ENCODE data around the gene UCHL5. TPM values are rescaled to one million over a fixed set of nuclear protein-coding genes. Genes with fewer than 3 reads are reported as not detected.
"Not testable (repeated sequence)": the region's sequence is repeated elsewhere in the genome, so short reads cannot be mapped to it uniquely, and the experiment has no call there.

UCHL5 gene
- total RNA-seq, 4 donors from 2014 or later = 23.7 to 63.2 (median 35.4) TPM

DNA sequence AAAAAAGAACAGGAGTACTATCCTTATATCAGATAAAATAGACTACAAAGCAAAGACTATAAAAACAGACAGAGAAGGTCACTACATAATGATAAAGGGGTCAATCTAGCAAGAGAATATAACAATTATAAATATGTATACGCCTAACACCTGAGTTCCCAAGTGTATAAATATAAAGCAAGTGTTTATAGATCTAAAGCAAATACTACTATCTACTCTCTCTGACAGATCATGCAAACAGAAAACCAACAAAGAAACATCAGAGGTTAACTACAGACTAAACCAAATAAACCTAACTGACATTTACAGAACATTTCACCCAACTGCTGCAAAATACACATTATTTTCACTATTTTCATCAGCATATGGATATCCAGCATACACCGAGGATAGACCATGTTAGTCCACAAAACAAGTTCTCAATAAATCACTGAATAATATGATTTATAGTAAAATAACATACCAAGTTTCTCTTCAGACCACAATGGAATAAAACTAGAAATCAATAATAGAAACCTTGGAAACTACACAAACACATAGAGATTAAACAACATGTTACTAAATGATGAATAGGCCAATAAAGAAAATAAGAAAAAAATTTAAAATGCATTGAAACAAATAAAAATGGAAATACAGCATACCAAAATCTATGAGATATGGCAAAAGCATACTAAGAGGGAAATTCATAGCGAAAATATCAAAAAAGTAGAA lies 22.7 kb downstream of the UCHL5 start:
- 97% methylated on average over 3 of the region's 3 CpGs for WGBS
- H3K4me1 ChIP-seq = no peaks in the 10 kb centered on the region
- TF ChIP-seq, protein P1, sequence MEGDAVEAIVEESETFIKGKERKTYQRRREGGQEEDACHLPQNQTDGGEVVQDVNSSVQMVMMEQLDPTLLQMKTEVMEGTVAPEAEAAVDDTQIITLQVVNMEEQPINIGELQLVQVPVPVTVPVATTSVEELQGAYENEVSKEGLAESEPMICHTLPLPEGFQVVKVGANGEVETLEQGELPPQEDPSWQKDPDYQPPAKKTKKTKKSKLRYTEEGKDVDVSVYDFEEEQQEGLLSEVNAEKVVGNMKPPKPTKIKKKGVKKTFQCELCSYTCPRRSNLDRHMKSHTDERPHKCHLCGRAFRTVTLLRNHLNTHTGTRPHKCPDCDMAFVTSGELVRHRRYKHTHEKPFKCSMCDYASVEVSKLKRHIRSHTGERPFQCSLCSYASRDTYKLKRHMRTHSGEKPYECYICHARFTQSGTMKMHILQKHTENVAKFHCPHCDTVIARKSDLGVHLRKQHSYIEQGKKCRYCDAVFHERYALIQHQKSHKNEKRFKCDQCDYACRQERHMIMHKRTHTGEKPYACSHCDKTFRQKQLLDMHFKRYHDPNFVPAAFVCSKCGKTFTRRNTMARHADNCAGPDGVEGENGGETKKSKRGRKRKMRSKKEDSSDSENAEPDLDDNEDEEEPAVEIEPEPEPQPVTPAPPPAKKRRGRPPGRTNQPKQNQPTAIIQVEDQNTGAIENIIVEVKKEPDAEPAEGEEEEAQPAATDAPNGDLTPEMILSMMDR (IDR thresholded peaks at IDR 0.05) = no peak
- no peak for TF ChIP-seq POLR2A (IDR thresholded peaks at IDR 0.05)
- no peak for TF ChIP-seq POLR2AphosphoS5 (IDR thresholded peaks at IDR 0.05)
- no peak for TF ChIP-seq EP300 (IDR thresholded peaks at IDR 0.05)
- H3K27ac ChIP-seq = no peak overlapping the region
- H3K27me3 ChIP-seq = no peaks in the 10 kb centered on the region
- DNase-seq (ENCODE audit: low spot score in 2 of 2) = no peak
- H3K9me3 ChIP-seq = no peaks in the 10 kb centered on the region
- H3K4me3 ChIP-seq = no peak overlapping the region
- H3K36me3 ChIP-seq = peaks cover 4% of the 10 kb centered on the region

DNA sequence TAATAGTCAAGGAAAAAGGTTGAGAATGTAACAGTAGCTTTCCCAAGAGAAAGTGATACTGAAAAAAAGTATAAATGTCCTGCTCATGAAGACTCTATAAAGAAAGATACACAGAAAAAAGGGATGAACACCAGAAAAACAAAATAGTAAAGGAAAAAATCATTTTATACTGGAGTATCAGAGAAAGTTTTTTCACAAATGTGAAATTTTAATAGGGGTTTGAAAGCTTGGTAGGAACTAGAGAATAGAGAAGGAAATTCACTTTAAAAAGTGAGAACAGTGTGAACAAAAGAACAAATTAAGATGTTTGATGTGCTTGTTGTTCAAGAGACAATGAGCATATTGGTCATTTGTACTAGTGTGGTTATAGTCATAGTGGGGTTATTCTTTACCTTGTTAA lies 25.6 kb downstream of the UCHL5 start:
- Histone ChIP-seq H3K4me3 (no peak overlapping the region), H3K36me3 (peaks cover 4% of the 10 kb centered on the region), H3K4me1 (no peaks in the 10 kb centered on the region), H3K9me3 (no peaks in the 10 kb centered on the region), H3K27ac (no peak overlapping the region), H3K27me3 (no peaks in the 10 kb centered on the region)
- TF ChIP-seq, protein P1 (IDR thresholded peaks at IDR 0.05) = no peak
- TF ChIP-seq POLR2AphosphoS5 (IDR thresholded peaks at IDR 0.05) = no peak
- TF ChIP-seq POLR2A (IDR thresholded peaks at IDR 0.05) = no peak
- no peak for TF ChIP-seq EP300 (IDR thresholded peaks at IDR 0.05)
- no peak for DNase-seq (ENCODE audit: low spot score in 2 of 2)

DNA sequence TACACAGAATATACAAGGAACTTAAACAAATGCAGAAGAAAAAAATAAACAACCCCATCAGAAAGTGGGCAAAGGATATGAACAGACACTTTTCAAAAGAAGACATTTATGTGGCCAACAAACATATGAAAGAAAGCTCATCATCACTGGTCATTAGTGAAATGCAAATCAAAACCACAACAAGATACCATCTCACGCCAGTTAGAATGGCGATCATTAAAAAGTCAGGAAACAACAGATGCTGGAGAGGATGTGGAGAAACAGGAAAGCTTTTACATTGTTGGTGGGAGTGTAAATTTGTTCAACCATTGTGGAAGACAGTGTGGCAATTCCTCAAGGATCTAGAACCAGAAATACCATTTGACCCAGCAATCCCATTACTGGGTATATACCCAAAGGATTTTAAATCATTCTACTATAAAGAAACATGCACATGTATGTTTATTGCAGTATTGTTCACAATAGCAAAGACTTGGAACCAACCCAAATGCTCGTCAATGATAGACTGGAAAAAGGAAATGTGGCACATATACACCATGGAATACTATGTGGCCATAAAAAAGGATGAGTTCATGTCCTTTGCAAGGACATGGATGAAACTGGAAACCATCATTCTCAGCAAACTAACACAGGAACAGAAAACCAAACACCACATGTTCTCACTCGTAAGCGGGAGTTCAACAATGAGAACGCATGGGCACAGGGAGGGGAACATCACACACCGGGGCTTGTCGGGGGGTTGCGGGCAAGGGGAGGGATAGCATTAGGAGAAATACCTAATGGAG lies 26.3 kb downstream of the UCHL5 start:
- not testable (repeated sequence) for H3K9me3 ChIP-seq; DNase-seq (ENCODE audit: low spot score in 2 of 2); H3K4me1 ChIP-seq; H3K4me3 ChIP-seq; H3K36me3 ChIP-seq; H3K27me3 ChIP-seq; H3K27ac ChIP-seq
- 96% methylated on average over 9 of the region's 9 CpGs for WGBS

DNA sequence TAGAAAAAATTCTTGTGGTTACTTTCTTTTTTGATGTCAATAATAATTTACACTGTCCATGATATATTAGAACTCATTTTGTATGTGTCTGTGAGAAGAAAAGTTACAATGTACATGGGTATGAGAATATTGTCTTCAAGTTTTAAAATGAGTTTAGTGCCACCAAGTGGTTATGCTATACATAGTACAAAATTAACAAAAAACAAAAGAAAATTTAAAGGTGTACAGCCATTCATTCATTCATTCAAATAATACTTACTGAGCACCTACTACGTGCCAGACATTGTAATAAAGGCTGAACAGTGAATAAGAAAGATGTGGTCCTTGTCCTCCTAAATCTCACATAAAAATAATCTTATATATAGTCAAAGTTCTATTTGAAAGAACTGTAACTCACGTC lies 27.7 kb downstream of the UCHL5 start:
- DNase-seq (ENCODE audit: low spot score in 2 of 2) = no peak
- Histone ChIP-seq H3K36me3 (peaks cover 14% of the 10 kb centered on the region), H3K4me3 (no peak overlapping the region), H3K27me3 (no peaks in the 10 kb centered on the region), H3K27ac (no peak overlapping the region), H3K9me3 (no peaks in the 10 kb centered on the region), H3K4me1 (no peaks in the 10 kb centered on the region)
- 89% methylated on average over 2 of the region's 2 CpGs for WGBS
- TF ChIP-seq EP300 (IDR thresholded peaks at IDR 0.05) (no peak), POLR2A (IDR thresholded peaks at IDR 0.05) (no peak), POLR2AphosphoS5 (IDR thresholded peaks at IDR 0.05) (no peak)
- TF ChIP-seq, protein P1 (IDR thresholded peaks at IDR 0.05) = no peak

DNA sequence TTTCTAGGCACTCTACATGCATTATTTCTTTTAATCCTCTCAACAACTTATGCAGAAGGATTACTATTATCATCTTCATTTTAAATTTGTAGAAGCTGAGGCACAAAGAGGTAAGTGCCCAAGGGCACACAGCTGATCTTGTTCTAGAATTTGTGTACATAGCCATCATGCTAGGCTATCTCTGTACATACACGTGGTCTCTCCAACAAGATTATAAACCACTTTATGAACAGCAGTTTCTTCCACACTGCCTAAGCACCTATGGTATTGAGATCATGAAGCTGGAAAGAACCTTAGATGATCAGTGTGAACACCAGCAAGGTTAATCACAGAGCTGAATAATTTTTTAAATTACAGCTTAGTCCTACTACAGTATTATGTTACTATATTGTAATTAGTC lies 28.9 kb downstream of the UCHL5 start:
- WGBS = 55% methylated on average over 1 of the region's 1 CpG
- DNase-seq (ENCODE audit: low spot score in 2 of 2) = no peak

More for the DNA sequence above, 28.9 kb downstream of the UCHL5 start:
- Histone ChIP-seq H3K4me1 (no peaks in the 10 kb centered on the region), H3K36me3 (peaks cover 14% of the 10 kb centered on the region), H3K9me3 (no peaks in the 10 kb centered on the region), H3K27ac (no peak overlapping the region), H3K27me3 (no peaks in the 10 kb centered on the region), H3K4me3 (no peak overlapping the region)
- TF ChIP-seq POLR2A (IDR thresholded peaks at IDR 0.05) (no peak), EP300 (IDR thresholded peaks at IDR 0.05) (no peak), POLR2AphosphoS5 (IDR thresholded peaks at IDR 0.05) (no peak)
- TF ChIP-seq, protein P1 (IDR thresholded peaks at IDR 0.05) = no peak

All from suprapubic skin (tissue), 4 donors.